Stimulated activated naive CD8-positive, alpha-beta T cell treated with anti-CD3 and anti-CD28 coated beads, Interleukin-15, Interleukin-2, amounts not matched to agents 100 U/mL and 50 U/mL, for 24 hours (primary cell): ENCODE data around the gene B9D1.
A peak's percentile ranks its signal among the peaks of the same experiment; 100 is the strongest.

Source experiments
- ATAC-seq: fragments of 150-1000 bp; cut with Tn5 transposase; one replicate; pipeline ENCODE4 v1.10.0; 2021
- DNase-seq: peaks from one replicate; pipeline ENCODE4 v3.0.0; 2021

B9D1 gene

DNA sequence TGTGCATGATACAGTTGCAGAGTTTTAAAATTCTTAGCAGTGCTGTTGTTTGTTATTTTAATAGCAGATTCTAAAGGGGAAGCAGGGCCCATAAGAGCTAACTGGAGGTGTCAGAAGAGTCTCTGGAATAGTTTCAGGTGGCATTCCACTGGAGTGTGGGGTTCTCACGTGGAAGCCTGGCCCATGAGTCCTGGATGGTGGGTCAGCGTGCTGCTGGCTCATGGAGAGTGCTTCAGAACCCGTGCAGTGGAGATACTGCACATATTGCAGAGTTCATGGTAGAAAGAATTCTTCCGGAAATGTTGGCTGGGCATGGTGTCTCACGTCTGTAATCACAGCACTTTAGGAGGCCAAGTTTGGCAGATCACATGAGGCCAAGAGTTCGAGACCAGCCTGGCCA lies 43.9 kb downstream of the B9D1 start:
- DNase-seq (no peak), ATAC-seq (no peak)

DNA sequence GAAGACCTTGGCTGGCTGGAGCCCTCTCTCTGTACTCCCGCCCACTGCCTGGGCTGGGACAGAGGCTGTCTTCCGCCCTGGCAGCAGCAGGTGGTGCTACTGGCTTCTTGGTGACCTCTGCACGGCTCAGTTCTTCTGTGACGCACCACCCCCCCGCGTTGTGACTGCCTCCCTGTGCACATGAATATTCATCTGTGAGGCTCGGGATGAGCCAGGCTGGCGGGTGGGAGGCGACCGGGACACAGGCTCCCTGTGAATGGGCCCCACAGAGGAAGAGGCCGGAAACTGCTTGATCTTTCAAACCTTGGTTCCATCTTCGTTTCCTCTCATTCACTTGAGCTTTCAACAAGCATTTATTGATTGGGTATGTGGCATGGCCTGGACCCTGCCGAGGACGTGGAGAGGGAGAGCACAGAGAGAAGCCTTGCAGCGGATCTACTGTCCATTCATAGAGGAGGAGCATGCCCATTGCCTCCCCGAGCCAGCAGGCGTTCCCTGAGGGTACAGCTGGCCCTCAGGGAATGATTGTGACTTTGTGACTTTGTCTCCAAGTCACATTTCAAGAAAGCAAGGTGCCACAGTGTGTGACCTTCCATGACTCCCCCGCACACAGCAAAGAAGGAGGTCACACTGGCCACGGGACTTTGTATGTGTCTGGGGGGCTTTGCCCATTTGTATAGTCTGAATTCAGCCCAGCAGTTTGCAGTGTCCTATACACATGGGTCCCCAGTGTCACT lies 45.0 kb downstream of the B9D1 start:
- no peak for DNase-seq
- ATAC-seq: no peak

GRCh38 chr17:19316761-19317358 lies 45.7 kb downstream of the B9D1 start:
- no peak for ATAC-seq
- no peak for DNase-seq

- ATAC-seq (no peak), DNase-seq (no peak)
Measured at GRCh38 chr17:19315104-19315503, 47.4 kb downstream of the B9D1 start.

DNA sequence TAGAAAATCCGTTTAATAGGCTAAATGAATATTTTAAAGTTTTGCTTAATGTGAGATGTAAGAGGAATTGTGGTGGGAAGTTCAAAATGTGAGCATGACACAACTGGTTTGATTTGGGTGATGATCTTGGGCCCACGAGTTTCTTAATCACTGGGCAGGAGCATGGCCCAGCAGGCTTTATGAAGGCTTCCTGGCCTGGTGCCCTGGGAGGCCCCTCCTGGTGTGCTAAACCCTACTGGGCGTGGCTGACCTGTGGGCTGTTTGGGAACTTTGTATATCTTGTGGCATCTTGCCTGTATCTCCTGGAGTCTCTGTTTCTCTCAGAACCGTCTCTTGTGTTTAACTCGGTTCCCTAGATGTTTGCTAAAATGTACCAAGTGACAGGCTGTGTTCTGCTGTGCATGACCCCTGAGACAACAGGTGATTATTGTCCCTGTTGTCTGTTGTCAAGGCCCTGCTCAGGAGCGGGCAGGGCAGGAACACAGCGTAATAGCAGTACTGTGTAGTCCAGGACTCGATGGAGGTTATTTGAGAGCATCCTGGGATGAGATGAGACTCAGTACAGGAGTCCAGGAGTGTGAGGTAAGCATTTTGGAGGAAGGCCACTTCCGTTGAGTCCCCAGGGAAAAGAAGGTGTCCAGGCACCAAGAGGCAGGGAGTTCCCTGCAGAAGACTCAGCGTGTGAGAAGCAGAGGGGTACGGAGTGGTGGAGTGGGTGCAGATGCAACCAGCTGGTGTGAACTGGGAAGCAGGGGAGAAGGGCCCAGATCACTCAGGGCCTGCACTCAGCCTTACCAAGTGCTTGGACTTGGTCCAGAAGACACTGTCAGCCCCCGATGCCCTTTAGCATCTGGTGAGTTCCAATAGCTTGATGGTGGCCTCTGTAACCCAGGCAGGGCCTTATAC lies 48.5 kb downstream of the B9D1 start:
- no peak for DNase-seq
- ATAC-seq: no peak

GRCh38 chr17:19313066-19313745 lies 49.3 kb downstream of the B9D1 start:
- no peak for ATAC-seq
- DNase-seq: no peak

GRCh38 chr17:19312406-19312805 lies 50.1 kb downstream of the B9D1 start:
- ATAC-seq: no peak
- DNase-seq: no peak

GRCh38 chr17:19311421-19312215 lies 50.9 kb downstream of the B9D1 start:
- no peak for DNase-seq
- ATAC-seq: no peak

GRCh38 chr17:19311016-19311415 lies 51.5 kb downstream of the B9D1 start:
- no peak for ATAC-seq
- DNase-seq: no peak

GRCh38 chr17:19310151-19310550 lies 52.4 kb downstream of the B9D1 start:
- ATAC-seq: no peak
- DNase-seq: no peak

GRCh38 chr17:19309701-19310100 lies 52.8 kb downstream of the B9D1 start:
- ATAC-seq (no peak), DNase-seq (no peak)

DNA sequence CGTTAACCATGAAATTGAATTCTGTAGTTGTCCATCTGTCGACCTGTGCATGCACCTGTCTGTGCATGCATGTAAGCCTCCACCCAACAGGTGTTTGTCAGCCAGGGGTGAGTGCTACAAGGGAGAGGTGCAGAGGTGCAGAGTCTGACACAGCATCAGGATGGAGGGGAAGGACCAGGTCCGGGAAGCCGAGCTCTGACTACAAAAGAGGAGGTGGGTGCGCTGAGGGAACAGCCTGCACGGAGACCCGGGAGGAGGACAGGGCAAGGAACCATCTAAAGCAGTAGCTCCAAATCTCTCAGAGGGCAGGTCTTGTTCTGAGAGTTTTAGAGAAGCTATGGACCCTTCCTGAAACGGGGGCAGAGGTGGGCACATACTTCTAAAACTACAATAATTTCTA lies 54.1 kb downstream of the B9D1 start:
- ATAC-seq: no peak
- DNase-seq: no peak

DNA sequence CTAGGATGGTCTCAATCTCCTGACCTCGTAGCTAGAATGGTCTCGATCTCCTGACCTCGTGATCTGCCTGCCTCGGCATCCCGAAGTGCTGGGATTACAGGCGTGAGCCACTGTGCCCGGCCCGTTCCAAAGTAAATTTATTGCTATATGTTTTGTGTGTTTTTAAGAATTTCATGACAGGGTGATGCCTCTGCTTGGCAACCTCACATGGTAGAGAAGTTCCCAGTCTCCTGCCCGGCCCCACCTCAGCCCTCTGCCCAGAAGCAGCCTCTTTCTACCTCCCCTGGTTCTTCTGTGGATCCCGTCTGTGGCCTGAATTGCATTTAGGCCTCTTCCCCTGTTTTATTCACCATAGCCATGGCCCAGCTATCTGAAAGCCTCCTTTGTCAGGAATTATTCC lies 55.0 kb downstream of the B9D1 start:
- ATAC-seq (no peak), DNase-seq (no peak)

GRCh38 chr17:19306160-19307111 lies 56.1 kb downstream of the B9D1 start:
- ATAC-seq (peak; percentile 92), DNase-seq (peak; percentile 23)

DNA sequence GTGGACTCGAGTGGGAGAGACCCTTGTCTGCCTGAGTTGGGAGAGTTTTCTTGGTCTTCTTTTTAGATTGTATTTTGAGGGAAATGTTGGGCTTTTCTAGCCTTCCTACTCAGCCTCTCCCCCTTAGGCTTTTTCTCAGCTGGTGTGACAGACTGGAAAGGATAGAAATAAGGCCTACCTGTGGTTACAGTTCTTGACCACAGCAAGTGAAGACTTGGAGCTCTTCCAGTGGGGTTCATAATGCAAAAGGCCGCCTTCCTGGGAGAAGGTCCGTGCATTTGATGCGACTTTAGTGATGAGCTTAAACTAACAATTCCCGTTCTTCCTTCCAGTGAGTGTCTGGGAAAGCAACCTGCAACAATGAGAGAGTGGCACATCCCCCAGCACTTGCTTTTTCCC lies 56.8 kb downstream of the B9D1 start:
- DNase-seq (no peak), ATAC-seq (no peak)

DNA sequence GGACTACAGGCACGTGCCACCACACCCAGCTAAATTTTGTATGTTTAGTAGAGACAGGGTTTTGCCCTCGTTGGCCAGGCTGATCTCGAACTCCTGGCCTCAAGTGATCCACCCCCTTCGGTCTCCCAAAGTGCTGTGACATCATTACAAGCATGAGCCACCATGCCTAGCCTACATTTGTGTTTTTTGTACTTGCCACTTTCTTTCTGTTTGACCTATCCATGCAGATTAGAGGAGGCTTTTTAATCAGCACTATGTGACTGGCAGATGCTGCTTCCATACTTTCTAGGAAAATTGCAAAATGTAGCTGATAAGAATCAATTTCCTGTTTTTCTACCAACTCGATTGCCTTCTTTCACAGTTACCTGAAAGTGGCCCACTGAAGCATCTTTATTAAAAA lies 57.3 kb downstream of the B9D1 start:
- ATAC-seq (no peak), DNase-seq (no peak)

- DNase-seq (no peak), ATAC-seq (no peak)
Measured at GRCh38 chr17:19304751-19305150, 57.8 kb downstream of the B9D1 start.

GRCh38 chr17:19304209-19304608 lies 58.3 kb downstream of the B9D1 start:
- ATAC-seq (no peak), DNase-seq (no peak)

GRCh38 chr17:19303367-19303776 lies 59.2 kb downstream of the B9D1 start:
- ATAC-seq (no peak), DNase-seq (no peak)

GRCh38 chr17:19302791-19303331 lies 59.7 kb downstream of the B9D1 start:
- ATAC-seq: no peak
- DNase-seq: no peak
